ENCODE results near the gene CD209.

Gene CD209

DNA sequence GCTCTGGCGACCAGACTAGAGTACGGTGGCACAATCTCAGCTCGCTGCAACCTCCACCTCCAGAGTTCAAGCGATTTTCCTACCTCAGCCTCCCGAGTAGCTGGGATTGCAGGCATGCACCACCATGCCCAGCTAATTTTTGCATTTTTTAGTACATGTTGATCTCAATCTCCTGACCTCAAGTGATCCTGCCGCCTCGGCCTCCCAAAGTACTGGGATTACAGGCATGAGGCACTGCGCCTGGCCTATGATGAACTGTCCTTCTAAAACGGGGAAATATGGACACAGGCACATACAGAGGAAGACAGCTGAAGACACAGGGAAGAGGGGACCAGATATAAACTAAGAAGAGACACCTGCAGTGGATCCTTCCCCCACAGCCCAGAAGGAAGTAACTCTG lies 28.4 kb upstream of the CD209 start:
- Histone ChIP-seq H3K4me1 (ENCODE audit: control insufficient read depth in 1 of 2, insufficient read depth in 2 of 2, low read length in 2 of 2) (peaks cover 8 to 18% of the 10 kb centered on the region in 2 experiments), H4K91ac (ENCODE audit: low read depth, low read length) (no peak overlapping the region), H3K14ac (ENCODE audit: low read length) (no peak overlapping the region), H3K18ac (ENCODE audit: low read length) (no peak overlapping the region), H3K23ac (ENCODE audit: low read length) (no peak overlapping the region), H3K36me3 (ENCODE audit: control insufficient read depth in 1 of 2, insufficient read depth in 2 of 2, low read length in 2 of 2) (no peaks in the 10 kb centered on the region), H3K27ac (ENCODE audit: low read depth, low read length) (no peak overlapping the region), H2AFZ (ENCODE audit: insufficient read depth, low read length, poor library complexity) (no peak overlapping the region), H2BK5ac (ENCODE audit: low read depth, low read length, poor library complexity) (no peak overlapping the region), H3K9me3 (ENCODE audit: insufficient read depth, low read depth, low read length) (no peaks in the 10 kb centered on the region), H2AK5ac (ENCODE audit: low read length) (no peak overlapping the region), H3K79me1 (ENCODE audit: low read length) (no peaks in the 10 kb centered on the region), H4K8ac (ENCODE audit: low read depth, low read length) (no peak overlapping the region), H3K79me2 (ENCODE audit: control insufficient read depth, insufficient read depth, low read length, poor library complexity) (no peaks in the 10 kb centered on the region), H2BK12ac (ENCODE audit: low read length) (no peak overlapping the region), H3K4me2 (ENCODE audit: low read length) (no peak overlapping the region), H3K4ac (ENCODE audit: low read depth, low read length) (no peak overlapping the region), H2BK120ac (ENCODE audit: insufficient read depth, low read length, poor library complexity) (no peak overlapping the region), H3K4me3 (ENCODE audit: low read depth, low read length) (no peak overlapping the region), H3K9ac (ENCODE audit: low read length) (no peak overlapping the region), H4K12ac (ENCODE audit: low read depth, low read length) (no peak overlapping the region), H3K27me3 (ENCODE audit: insufficient read depth, low read length) (no peaks in the 10 kb centered on the region)
- WGBS (ENCODE audit: extremely low coverage, insufficient coverage, insufficient read length) = no CpG with 5 or more reads among the region's 9 CpGs
- DNase-seq = peak; percentile 66 to 75

- H3K9ac ChIP-seq (ENCODE audit: low read length) = no peak overlapping the region
- H4K8ac ChIP-seq (ENCODE audit: low read depth, low read length) = no peak overlapping the region
- no peaks in the 10 kb centered on the region for H3K79me2 ChIP-seq (ENCODE audit: control insufficient read depth, insufficient read depth, low read length, poor library complexity)
- no peak overlapping the region for H4K91ac ChIP-seq (ENCODE audit: low read depth, low read length)
- H3K36me3 ChIP-seq (ENCODE audit: control insufficient read depth in 1 of 2, insufficient read depth in 2 of 2, low read length in 2 of 2) = no peaks in the 10 kb centered on the region
- WGBS (ENCODE audit: extremely low coverage, insufficient coverage, insufficient read length) = no CpG with 5 or more reads among the region's 9 CpGs
- no peak overlapping the region for H2BK5ac ChIP-seq (ENCODE audit: low read depth, low read length, poor library complexity)
- H3K4me3 ChIP-seq (ENCODE audit: low read depth, low read length) = no peak overlapping the region
- H3K9me3 ChIP-seq (ENCODE audit: insufficient read depth, low read depth, low read length) = no peaks in the 10 kb centered on the region
- H3K23ac ChIP-seq (ENCODE audit: low read length) = no peak overlapping the region
- H2AK5ac ChIP-seq (ENCODE audit: low read length) = no peak overlapping the region
- H2BK120ac ChIP-seq (ENCODE audit: insufficient read depth, low read length, poor library complexity) = no peak overlapping the region
- no peaks in the 10 kb centered on the region for H3K27me3 ChIP-seq (ENCODE audit: insufficient read depth, low read length)
- H2BK12ac ChIP-seq (ENCODE audit: low read length) = no peak overlapping the region
- no peak overlapping the region for H3K4me2 ChIP-seq (ENCODE audit: low read length)
- peak; percentile 69 to 82 for DNase-seq
- no peak overlapping the region for H3K4ac ChIP-seq (ENCODE audit: low read depth, low read length)
- no peak overlapping the region for H3K27ac ChIP-seq (ENCODE audit: low read depth, low read length)
- no peak overlapping the region for H3K18ac ChIP-seq (ENCODE audit: low read length)
- no peak overlapping the region for H3K14ac ChIP-seq (ENCODE audit: low read length)
- no peak overlapping the region for H2AFZ ChIP-seq (ENCODE audit: insufficient read depth, low read length, poor library complexity)
- H3K79me1 ChIP-seq (ENCODE audit: low read length) = no peaks in the 10 kb centered on the region
- H3K4me1 ChIP-seq (ENCODE audit: control insufficient read depth in 1 of 2, insufficient read depth in 2 of 2, low read length in 2 of 2) = peaks cover 8% of the 10 kb centered on the region in 2 experiments
- H4K12ac ChIP-seq (ENCODE audit: low read depth, low read length) = no peak overlapping the region
Measured at GRCh38 chr19:7773841-7774240, 26.5 kb upstream of the CD209 start.

DNA sequence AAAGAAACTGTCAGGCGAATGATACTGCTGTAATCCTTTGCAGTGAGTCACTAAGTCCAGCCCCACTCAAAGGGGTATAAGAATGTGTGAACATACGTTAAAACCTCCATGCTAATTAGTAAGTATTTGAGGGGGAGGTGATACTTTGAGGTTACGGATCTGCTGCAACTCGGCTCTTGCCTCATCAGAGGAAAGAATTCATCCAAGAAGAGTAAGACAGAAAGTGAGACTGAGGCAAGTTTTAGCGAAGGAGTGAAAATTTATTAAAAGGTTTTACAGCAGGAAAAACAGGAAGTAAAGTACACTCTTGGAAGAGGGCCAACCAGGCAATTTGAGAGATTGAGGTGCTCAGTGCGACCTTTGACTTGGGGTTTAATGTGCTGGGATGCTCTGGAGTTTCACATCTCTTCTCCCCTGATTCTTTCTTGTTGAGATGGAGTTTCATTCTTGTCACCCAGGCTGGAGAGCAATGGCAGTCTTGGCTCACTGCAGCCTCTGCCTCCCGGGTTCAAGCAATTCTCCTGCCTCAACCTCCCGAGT lies 25.5 kb upstream of the CD209 start:
- Histone ChIP-seq H3K23ac (ENCODE audit: low read length) (no peak overlapping the region), H4K91ac (ENCODE audit: low read depth, low read length) (no peak overlapping the region)

GRCh38 chr19:7771072-7771471 lies 23.7 kb upstream of the CD209 start:
- Histone ChIP-seq H3K9ac (ENCODE audit: low read length) (no peak overlapping the region), H3K36me3 (ENCODE audit: control insufficient read depth in 1 of 2, insufficient read depth in 2 of 2, low read length in 2 of 2) (no peaks in the 10 kb centered on the region), H2BK120ac (ENCODE audit: insufficient read depth, low read length, poor library complexity) (no peak overlapping the region), H3K9me3 (ENCODE audit: insufficient read depth, low read depth, low read length) (no peaks in the 10 kb centered on the region), H3K27ac (ENCODE audit: low read depth, low read length) (no peak overlapping the region), H3K4me3 (ENCODE audit: low read depth, low read length) (no peak overlapping the region), H3K23ac (ENCODE audit: low read length) (no peak overlapping the region), H3K4me1 (ENCODE audit: control insufficient read depth in 1 of 2, insufficient read depth in 2 of 2, low read length in 2 of 2) (peaks cover 8% of the 10 kb centered on the region in 2 experiments), H4K8ac (ENCODE audit: low read depth, low read length) (no peak overlapping the region), H2BK5ac (ENCODE audit: low read depth, low read length, poor library complexity) (no peak overlapping the region), H2AFZ (ENCODE audit: insufficient read depth, low read length, poor library complexity) (no peak overlapping the region), H3K14ac (ENCODE audit: low read length) (no peak overlapping the region), H3K79me1 (ENCODE audit: low read length) (no peaks in the 10 kb centered on the region), H3K18ac (ENCODE audit: low read length) (no peak overlapping the region), H3K4me2 (ENCODE audit: low read length) (no peak overlapping the region), H2AK5ac (ENCODE audit: low read length) (no peak overlapping the region), H3K27me3 (ENCODE audit: insufficient read depth, low read length) (no peaks in the 10 kb centered on the region), H2BK12ac (ENCODE audit: low read length) (no peak overlapping the region), H3K79me2 (ENCODE audit: control insufficient read depth, insufficient read depth, low read length, poor library complexity) (no peaks in the 10 kb centered on the region), H4K91ac (ENCODE audit: low read depth, low read length) (no peak overlapping the region), H3K4ac (ENCODE audit: low read depth, low read length) (no peak overlapping the region), H4K12ac (ENCODE audit: low read depth, low read length) (no peak overlapping the region)
- DNase-seq = no peak
- WGBS (ENCODE audit: extremely low coverage, insufficient coverage, insufficient read length) = no CpG with 5 or more reads among the region's 8 CpGs

More for the DNA sequence above, 25.5 kb upstream of the CD209 start:
- WGBS (ENCODE audit: extremely low coverage, insufficient coverage, insufficient read length) = no CpG with 5 or more reads among the region's 8 CpGs
- Histone ChIP-seq H2BK12ac (ENCODE audit: low read length) (no peak overlapping the region), H4K8ac (ENCODE audit: low read depth, low read length) (no peak overlapping the region), H3K36me3 (ENCODE audit: control insufficient read depth in 1 of 2, insufficient read depth in 2 of 2, low read length in 2 of 2) (no peaks in the 10 kb centered on the region), H3K79me1 (ENCODE audit: low read length) (no peaks in the 10 kb centered on the region), H3K27ac (ENCODE audit: low read depth, low read length) (no peak overlapping the region), H3K27me3 (ENCODE audit: insufficient read depth, low read length) (no peaks in the 10 kb centered on the region), H2AK5ac (ENCODE audit: low read length) (no peak overlapping the region), H3K14ac (ENCODE audit: low read length) (no peak overlapping the region), H3K18ac (ENCODE audit: low read length) (no peak overlapping the region), H3K4me1 (ENCODE audit: control insufficient read depth in 1 of 2, insufficient read depth in 2 of 2, low read length in 2 of 2) (peaks cover 8% of the 10 kb centered on the region in 2 experiments), H2BK5ac (ENCODE audit: low read depth, low read length, poor library complexity) (no peak overlapping the region), H2AFZ (ENCODE audit: insufficient read depth, low read length, poor library complexity) (no peak overlapping the region), H4K12ac (ENCODE audit: low read depth, low read length) (no peak overlapping the region), H3K79me2 (ENCODE audit: control insufficient read depth, insufficient read depth, low read length, poor library complexity) (no peaks in the 10 kb centered on the region), H2BK120ac (ENCODE audit: insufficient read depth, low read length, poor library complexity) (no peak overlapping the region), H3K4ac (ENCODE audit: low read depth, low read length) (no peak overlapping the region), H3K4me3 (ENCODE audit: low read depth, low read length) (no peak overlapping the region), H3K9me3 (ENCODE audit: insufficient read depth, low read depth, low read length) (no peaks in the 10 kb centered on the region), H3K9ac (ENCODE audit: low read length) (no peak overlapping the region), H3K4me2 (ENCODE audit: low read length) (no peak overlapping the region)
- DNase-seq = peak; percentile 53 to 78
